SK-N-SH (cell line): Measurements from ENCODE around the gene FLOT1. TPM values are rescaled to one million over a fixed set of nuclear protein-coding genes. Genes with fewer than 3 reads are reported as not detected.

Experiments used
- CTCF ChIA-PET: fragments of 300-600, 350-600 bp; formaldehyde crosslinking; extraction: SDS; loops from one replicate; lab custom pipeline; 2021; lab: Yijun Ruan, JAX
- POLR2A ChIA-PET: fragments of 350-600 bp; sonication (Branson Sonifier 250); formaldehyde crosslinking; extraction: SDS; loops from one replicate; lab custom pipeline; 2020; ENCODE audit warnings: antibody characterized with exemption, inconsistent platforms; lab: Yijun Ruan, JAX
- DNase-seq: peaks from one replicate; pipeline ENCODE4 v3.0.0; 2012
- H2AFZ ChIP-seq: fragments of 200-600 bp; sonication (generic); 2 replicates; pipeline ENCODE4 v1.8.1; 2016; ENCODE audit warnings: antibody characterized with exemption, mild to moderate bottlenecking, low read depth
- H3F3A ChIP-seq: fragments of 200-600 bp; sonication (generic); replicated peaks from 2 replicates; pipeline ENCODE3; 2016; ENCODE audit warnings: antibody characterized with exemption, mild to moderate bottlenecking; ENCODE audit not compliant: insufficient read depth
- H3K27ac ChIP-seq, 2 experiments: fragments of 200-500 bp in 1 of 2; fragments of 200-600 bp in 1 of 2; sonication (Bioruptor generic) in 1 of 2; sonication (generic), shearing (Covaris generic) in 1 of 2; 2 replicates each; pipeline versions ENCODE4 v1.5.1 to v1.6.1; 2014 to 2016; ENCODE audit warnings: low read depth in 2 of 2, inconsistent platforms in 1 of 2, low read length in 1 of 2, mild to moderate bottlenecking in 1 of 2, mixed read lengths in 1 of 2
- H3K27me3 ChIP-seq: fragments of 200-600 bp; sonication (generic), shearing (Covaris generic); 2 replicates; pipeline ENCODE4 v1.6.1; 2016; ENCODE audit warnings: mixed run types; ENCODE audit not compliant: insufficient read depth
- H3K36me3 ChIP-seq, 2 experiments: fragments of 200-500 bp in 1 of 2; fragments of 200-600 bp in 1 of 2; sonication (Bioruptor generic) in 1 of 2; sonication (generic) in 1 of 2; replicated peaks in 1 of 2; 2 replicates each; pipeline versions ENCODE3 to v1.5.1; 2014 to 2016; ENCODE audit warnings: low read length in 1 of 2, mild to moderate bottlenecking in 1 of 2; ENCODE audit not compliant: insufficient read depth in 2 of 2, control insufficient read depth in 1 of 2
- H3K4me1 ChIP-seq, 2 experiments: fragments of 200-500 bp in 1 of 2; fragments of 200-600 bp in 1 of 2; sonication (Bioruptor generic) in 1 of 2; sonication (generic), shearing (Covaris generic) in 1 of 2; 2 replicates each; pipeline versions ENCODE4 v1.5.1 to v1.6.1; 2014 to 2016; ENCODE audit warnings: low read depth in 1 of 2, low read length in 1 of 2, mixed run types in 1 of 2; ENCODE audit not compliant: insufficient read depth in 2 of 2, control insufficient read depth in 1 of 2
- H3K4me2 ChIP-seq: fragments of 200-600 bp; sonication (generic), shearing (Covaris generic); 2 replicates; pipeline ENCODE4 v1.6.1; 2017; ENCODE audit warnings: mixed run types
- H3K4me3 ChIP-seq, 2 experiments: fragments of 200-500 bp in 1 of 2; fragments of 200-600 bp in 1 of 2; sonication (Bioruptor generic) in 1 of 2; sonication (generic), shearing (Covaris generic) in 1 of 2; 2 replicates each; pipeline versions ENCODE4 v1.5.1 to v1.8.1; 2014 to 2016; ENCODE audit warnings: low read depth in 2 of 2, inconsistent platforms in 1 of 2, low read length in 1 of 2, mild to moderate bottlenecking in 1 of 2, mixed read lengths in 1 of 2, moderate library complexity in 1 of 2
- H3K79me2 ChIP-seq: fragments of 200-600 bp; sonication (generic); 2 replicates; pipeline ENCODE4 v1.8.1; 2017; ENCODE audit warnings: mild to moderate bottlenecking; ENCODE audit not compliant: insufficient read depth
- H3K9ac ChIP-seq: fragments of 200-600 bp; sonication (generic); 2 replicates; pipeline ENCODE4 v1.6.1; 2017; ENCODE audit warnings: mixed run types
- H3K9me2 ChIP-seq: fragments of 200-600 bp; sonication (generic); 2 replicates; pipeline ENCODE4 v1.6.1; 2017; ENCODE audit warnings: mixed run types
- H3K9me3 ChIP-seq: fragments of 200-600 bp; sonication (generic); 2 replicates; pipeline ENCODE4 v1.6.1; 2017; ENCODE audit warnings: mixed run types, mild to moderate bottlenecking, moderate library complexity
- H4K20me1 ChIP-seq: fragments of 200-600 bp; sonication (generic); 2 replicates; pipeline ENCODE4 v1.6.1; 2017; ENCODE audit warnings: mild to moderate bottlenecking, mixed run types; ENCODE audit not compliant: insufficient read depth
- CHD2 ChIP-seq: fragments of 150-350 bp; IDR thresholded peaks from 2 replicates; pipeline ENCODE4 v1.6.1; 2018; ENCODE audit warnings: low read length; ENCODE audit not compliant: partially characterized antibody
- EZH2phosphoT487 ChIP-seq: fragments of 200-600 bp; sonication (generic); IDR thresholded peaks from 2 replicates; pipeline ENCODE4 v1.6.1; 2017; ENCODE audit warnings: low read depth, mixed run types, mild to moderate bottlenecking, antibody characterized with exemption, moderate library complexity, borderline replicate concordance
- FOSL2 ChIP-seq: IDR thresholded peaks from 2 replicates; pipeline ENCODE4 v1.4.0; 2012; ENCODE audit warnings: low read depth, mild to moderate bottlenecking, moderate library complexity, borderline replicate concordance
- FOXJ3 ChIP-seq: sonication (generic); formaldehyde crosslinking; IDR thresholded peaks from 2 replicates; pipeline ENCODE4 v1.5.1; 2020; ENCODE audit warnings: mild to moderate bottlenecking, missing genetic modification reagents
- FOXM1 ChIP-seq: IDR thresholded peaks from 2 replicates; pipeline ENCODE4 v1.4.0; 2012; ENCODE audit warnings: low read depth, mild to moderate bottlenecking
- GABPA ChIP-seq: IDR thresholded peaks from 2 replicates; pipeline ENCODE4 v1.4.0; 2012; ENCODE audit warnings: low read depth, mild to moderate bottlenecking
- JUND ChIP-seq: IDR thresholded peaks from 2 replicates; pipeline ENCODE4 v1.4.0; 2012
- MEF2A ChIP-seq: IDR thresholded peaks from 2 replicates; pipeline ENCODE4 v1.4.0; 2012; ENCODE audit warnings: low read depth, borderline replicate concordance
- NFIC ChIP-seq: IDR thresholded peaks from 2 replicates; pipeline ENCODE4 v1.4.0; 2012; ENCODE audit warnings: borderline replicate concordance
- POLR2AphosphoS5 ChIP-seq: IDR thresholded peaks from 2 replicates; pipeline ENCODE4 v1.6.1; 2012; ENCODE audit warnings: low read depth, low read length
- RXRA ChIP-seq: IDR thresholded peaks from 2 replicates; pipeline ENCODE4 v1.4.0; 2012; ENCODE audit warnings: low read depth, mild to moderate bottlenecking, borderline replicate concordance
- TAF1 ChIP-seq: IDR thresholded peaks from 2 replicates; pipeline ENCODE4 v1.6.1; 2012; ENCODE audit warnings: low read depth, mild to moderate bottlenecking, low read length, moderate library complexity, borderline replicate concordance
- USF1 ChIP-seq: IDR thresholded peaks from 2 replicates; pipeline ENCODE4 v1.4.0; 2012; ENCODE audit warnings: low read depth, borderline replicate concordance
- USF2 ChIP-seq: fragments of 150-350 bp; IDR thresholded peaks from 2 replicates; pipeline ENCODE4 v1.6.1; 2017; ENCODE audit warnings: antibody characterized with exemption, low read length, low read depth, borderline replicate concordance
- ZBTB33 ChIP-seq: IDR thresholded peaks from 2 replicates; pipeline ENCODE4 v1.4.0; 2012; ENCODE audit warnings: low read depth, borderline replicate concordance
- WGBS: methylation state at CpG from one replicate; pipeline ENCODE4 v1.1.6; 2017; ENCODE audit warnings: low lambda C conversion rate; 5-methylcytosine and 5-hydroxymethylcytosine counted together
- polyA plus RNA-seq, 3 experiments: library from polyadenylated mRNA; depleted of rRNA; stranded (reverse); fragments of >200 nt; gene quantifications; 2 replicates each; pipeline ENCODE4 v1.2.3, GENCODE V29; 2012

The FLOT1 gene
- polyA plus RNA-seq, 1 of the 3 experiments (the other 2 are of a cell fraction), result 462 TPM

- H4K20me1 ChIP-seq, result no peaks in the 10 kb centered on the region
- H3F3A ChIP-seq, result peaks cover 19% of the 10 kb centered on the region
- DNase-seq, result peak; percentile 27
- CTCF ChIA-PET, result interaction anchor here (0.8 to 42.4 kb wide), 4 partner anchors 9 to 85 kb away, joined by 3 to 838 read pairs (median 38); partner anchors contain the start of genes DHX16, NRM and PPP1R18
- H2AFZ ChIP-seq, result no peak overlapping the region
- peak overlapping the region; percentile 85; the same call in 1 of the 2 replicates for H3K4me2 ChIP-seq
- H3K4me1 ChIP-seq, result peaks cover 21 to 30% of the 10 kb centered on the region in 2 experiments
- peaks cover 17 to 22% of the 10 kb centered on the region in 2 experiments for H3K36me3 ChIP-seq
- peak overlapping the region; percentile 75 to 76 for H3K4me3 ChIP-seq
- TF ChIP-seq MEF2A (no peak), RXRA (no peak), GABPA (0 out of 2 replicates have a peak, but pooled peaks have one; percentile 0), EZH2phosphoT487 (no peak)
- H3K9me3 ChIP-seq, result no peaks in the 10 kb centered on the region
- H3K27ac ChIP-seq, result peak overlapping the region; percentile 84 to 95
- no peaks in the 10 kb centered on the region for H3K9me2 ChIP-seq
- 81% methylated on average over 49 of the region's 55 CpGs for WGBS
- H3K27me3 ChIP-seq, result no peaks in the 10 kb centered on the region
- H3K79me2 ChIP-seq, result peaks cover 52% of the 10 kb centered on the region
- POLR2A ChIA-PET, result no interaction called here
- H3K9ac ChIP-seq, result peak overlapping the region; percentile 87
Measured at GRCh38 chr6:30743099-30744053, 889 bp upstream of the FLOT1 start.

GRCh38 chr6:30741789-30742315, 635 bp downstream of the FLOT1 start:
- H3F3A ChIP-seq, result peaks cover 17% of the 10 kb centered on the region
- peaks cover 67% of the 10 kb centered on the region for H3K79me2 ChIP-seq
- H3K27ac ChIP-seq, result peak overlapping the region; percentile 84 to 95
- no peak overlapping the region for H2AFZ ChIP-seq
- DNase-seq, result no peak
- peak overlapping the region; percentile 75 to 76 for H3K4me3 ChIP-seq
- H3K9ac ChIP-seq, result peak overlapping the region; percentile 87
- H4K20me1 ChIP-seq, result no peaks in the 10 kb centered on the region
- no peaks in the 10 kb centered on the region for H3K9me3 ChIP-seq
- TF ChIP-seq FOXJ3 (CRISPR knock-in tag) (no peak), JUND (no peak), USF2 (no peak), FOXM1 (no peak), TAF1 (no peak; the same call in 1 of the 2 replicates), CHD2 (no peak), USF1 (no peak), ZBTB33 (no peak), POLR2AphosphoS5 (no peak), FOSL2 (no peak), NFIC (no peak)
- CTCF ChIA-PET, result interaction anchor here (0.9 to 42.4 kb wide), 8 partner anchors 11 to 338 kb away, joined by 3 to 838 read pairs (median 3); partner anchors contain the start of genes DHX16, NRM and PPP1R18
- H3K27me3 ChIP-seq, result no peaks in the 10 kb centered on the region
- H3K36me3 ChIP-seq, result peaks cover 28 to 38% of the 10 kb centered on the region in 2 experiments
- H3K9me2 ChIP-seq, result no peaks in the 10 kb centered on the region
- peak overlapping the region; percentile 85 for H3K4me2 ChIP-seq
- POLR2A ChIA-PET, result interaction anchor here (0.7 kb wide), 1 partner anchor 21 kb away, joined by 3 read pairs; no protein-coding TSS in a partner anchor
- peaks cover 21 to 26% of the 10 kb centered on the region in 2 experiments for H3K4me1 ChIP-seq
- 2% methylated on average over 13 of the region's 13 CpGs for WGBS
